WTC11 (cell line): Measurements from ENCODE around the gene CT47C1. TPM values are rescaled to one million over a fixed set of nuclear protein-coding genes. Genes with fewer than 3 reads are reported as not detected.
A peak's percentile ranks its signal among the peaks of the same experiment; 100 is the strongest.

ENCODE experiments used
- ATAC-seq: fragments of 200-7000 bp; cut with Tn5 transposase; 2 replicates; pipeline ENCODE4 v1.10.0; 2021; ENCODE audit warnings: mild to moderate bottlenecking, moderate library complexity
- CTCF ChIA-PET: fragments of 300-600 bp; sonication (Branson Sonifier 250); formaldehyde crosslinking; loops from one replicate; lab custom pipeline; 2021; ENCODE audit warnings: antibody characterized with exemption; lab: Charles Lee
- POLR2A ChIA-PET: fragments of 350-600 bp; sonication (Branson Sonifier 250); formaldehyde crosslinking; loops from one replicate; lab custom pipeline; 2021; ENCODE audit warnings: antibody characterized with exemption; lab: Charles Lee
- DNase-seq: peaks from one replicate; pipeline ENCODE4 v3.0.0; 2021; ENCODE audit warnings: low spot score
- H3K27ac Mint-ChIP-seq: 2 replicates; pipeline ENCODE4 v1.8.0; 2021; ENCODE audit warnings: mixed read lengths
- H3K27me3 Mint-ChIP-seq: 2 replicates; pipeline ENCODE4 v1.8.0; 2021; ENCODE audit warnings: low read depth, mild to moderate bottlenecking, moderate library complexity, mixed read lengths
- H3K36me3 Mint-ChIP-seq: 2 replicates; pipeline ENCODE4 v1.8.0; 2021; ENCODE audit warnings: mixed read lengths
- H3K4me1 Mint-ChIP-seq: 2 replicates; pipeline ENCODE4 v1.8.0; 2022; ENCODE audit warnings: mixed read lengths
- H3K4me3 Mint-ChIP-seq: 2 replicates; pipeline ENCODE4 v1.8.0; 2021; ENCODE audit warnings: mild to moderate bottlenecking, moderate library complexity, mixed read lengths
- H3K9me3 Mint-ChIP-seq: 2 replicates; pipeline ENCODE4 v1.8.0; 2021; ENCODE audit warnings: mixed read lengths
- ELF4 ChIP-seq: sonication (generic); formaldehyde crosslinking; IDR thresholded peaks from 2 replicates; pipeline ENCODE4 v1.8.1; 2022; ENCODE audit warnings: low read depth, mild to moderate bottlenecking, moderate library complexity, missing genetic modification reagents
- ESRRA ChIP-seq: sonication (generic); formaldehyde crosslinking; IDR thresholded peaks from 2 replicates; pipeline ENCODE4 v1.8.1; 2022; ENCODE audit warnings: mild to moderate bottlenecking, missing genetic modification reagents, borderline replicate concordance
- FOXP1 ChIP-seq: sonication (generic); formaldehyde crosslinking; IDR thresholded peaks from 2 replicates; pipeline ENCODE4 v1.8.0; 2022; ENCODE audit warnings: missing genetic modification reagents, mild to moderate bottlenecking, moderate library complexity, borderline replicate concordance
- GABPB1 ChIP-seq: sonication (generic); formaldehyde crosslinking; IDR thresholded peaks from 2 replicates; pipeline ENCODE4 v1.8.1; 2023; ENCODE audit warnings: mild to moderate bottlenecking, missing genetic modification reagents
- GRHL2 ChIP-seq: fragments of 250-450 bp; sonication (Bioruptor Pico); IDR thresholded peaks from 2 replicates; pipeline ENCODE4 v1.8.0; 2022; ENCODE audit warnings: mild to moderate bottlenecking, moderate library complexity; ENCODE audit not compliant: insufficient replicate concordance, severe bottlenecking
- IRF1 ChIP-seq: sonication (generic); formaldehyde crosslinking; IDR thresholded peaks from 2 replicates; pipeline ENCODE4 v1.8.0; 2023; ENCODE audit warnings: missing genetic modification reagents
- IRF2 ChIP-seq: sonication (generic); formaldehyde crosslinking; IDR thresholded peaks from 2 replicates; pipeline ENCODE4 v1.8.0; 2022; ENCODE audit warnings: low read depth, missing genetic modification reagents, borderline replicate concordance
- KAT7 ChIP-seq: sonication (generic); formaldehyde crosslinking; IDR thresholded peaks from 2 replicates; pipeline ENCODE4 v1.8.1; 2023; ENCODE audit warnings: missing genetic modification reagents, mild to moderate bottlenecking, borderline replicate concordance
- MYBL2 ChIP-seq: sonication (generic); formaldehyde crosslinking; IDR thresholded peaks from 2 replicates; pipeline ENCODE4 v1.8.1; 2023; ENCODE audit warnings: mild to moderate bottlenecking, moderate library complexity, missing genetic modification reagents
- NR2C2 ChIP-seq: sonication (generic); formaldehyde crosslinking; IDR thresholded peaks from 2 replicates; pipeline ENCODE4 v1.8.0; 2022; ENCODE audit warnings: mild to moderate bottlenecking, missing genetic modification reagents
- NR3C1 ChIP-seq: sonication (generic); formaldehyde crosslinking; conservative IDR thresholded peaks from 2 replicates; pipeline ENCODE4 v1.8.1; 2023; ENCODE audit warnings: low read depth, mild to moderate bottlenecking, missing genetic modification reagents
- PREB ChIP-seq: sonication (generic); formaldehyde crosslinking; IDR thresholded peaks from 2 replicates; pipeline ENCODE4 v1.8.1; 2022; ENCODE audit warnings: mild to moderate bottlenecking, missing genetic modification reagents, moderate library complexity, borderline replicate concordance
- RELA ChIP-seq: sonication (generic); formaldehyde crosslinking; IDR thresholded peaks from 2 replicates; pipeline ENCODE4 v1.8.1; 2022; ENCODE audit warnings: missing genetic modification reagents, mild to moderate bottlenecking, borderline replicate concordance
- SOX15 ChIP-seq: fragments of 250-450 bp; sonication (Bioruptor Pico); IDR thresholded peaks from 2 replicates; pipeline ENCODE4 v1.9.0; 2021; ENCODE audit warnings: mild to moderate bottlenecking
- SP1 ChIP-seq: sonication (generic); formaldehyde crosslinking; conservative IDR thresholded peaks from 2 replicates; pipeline ENCODE4 v1.8.1; 2022; ENCODE audit warnings: missing genetic modification reagents
- TCF7 ChIP-seq: sonication (generic); formaldehyde crosslinking; IDR thresholded peaks from 2 replicates; pipeline ENCODE4 v1.8.0; 2022; ENCODE audit warnings: mild to moderate bottlenecking, low read depth, missing genetic modification reagents, moderate library complexity
- USF2 ChIP-seq: sonication (generic); formaldehyde crosslinking; IDR thresholded peaks from 2 replicates; pipeline ENCODE4 v1.8.1; 2023; ENCODE audit warnings: mild to moderate bottlenecking, missing genetic modification reagents, moderate library complexity
- ZMAT4 ChIP-seq: fragments of 250-450 bp; sonication (Bioruptor Pico); IDR thresholded peaks from 2 replicates; pipeline ENCODE4 v1.9.0; 2021; ENCODE audit warnings: mild to moderate bottlenecking
- ZNF138 ChIP-seq: sonication (generic); formaldehyde crosslinking; conservative IDR thresholded peaks from 2 replicates; pipeline ENCODE4 v1.8.1; 2022; ENCODE audit warnings: mild to moderate bottlenecking, moderate library complexity, missing genetic modification reagents
- ZNF219 ChIP-seq: sonication (generic); formaldehyde crosslinking; IDR thresholded peaks from 2 replicates; pipeline ENCODE4 v1.8.0; 2023; ENCODE audit warnings: missing genetic modification reagents, mild to moderate bottlenecking, borderline replicate concordance
- ZNF232 ChIP-seq: sonication (generic); formaldehyde crosslinking; IDR thresholded peaks from 2 replicates; pipeline ENCODE4 v1.8.0; 2022; ENCODE audit warnings: mild to moderate bottlenecking, missing genetic modification reagents
- ZNF263 ChIP-seq: sonication (generic); formaldehyde crosslinking; IDR thresholded peaks from 2 replicates; pipeline ENCODE4 v1.8.1; 2022; ENCODE audit warnings: low read depth, mild to moderate bottlenecking, moderate library complexity, missing genetic modification reagents
- ZNF416 ChIP-seq: fragments of 250-450 bp; sonication (Bioruptor Pico); IDR thresholded peaks from 2 replicates; pipeline ENCODE4 v1.9.0; 2021; ENCODE audit warnings: mild to moderate bottlenecking, inconsistent platforms
- ZNF423 ChIP-seq: fragments of 250-450 bp; sonication (Bioruptor Pico); IDR thresholded peaks from 2 replicates; pipeline ENCODE4 v2.1.2; 2022; ENCODE audit warnings: mild to moderate bottlenecking, moderate library complexity
- ZNF512 ChIP-seq: sonication (generic); formaldehyde crosslinking; IDR thresholded peaks from 2 replicates; pipeline ENCODE4 v1.8.1; 2022; ENCODE audit warnings: missing genetic modification reagents, borderline replicate concordance
- total RNA-seq: library from RNA; stranded (reverse); gene quantifications from 3 replicates; pipeline ENCODE4 v1.2.3, GENCODE V29; 2021

The CT47C1 gene
- total RNA-seq, 1 experiment from 2014 or later, result not detected

GRCh38 chrX:119055687-119056086 lies 17.1 kb upstream of the CT47C1 start:
- Mint-ChIP-seq H3K9me3 (no peaks in the 10 kb centered on the region), H3K4me3 (no peak overlapping the region), H3K27me3 (no peaks in the 10 kb centered on the region), H3K36me3 (no peaks in the 10 kb centered on the region), H3K4me1 (no peaks in the 10 kb centered on the region), H3K27ac (no peak overlapping the region)
- POLR2A ChIA-PET, result no interaction called here
- DNase-seq, result no peak
- CTCF ChIA-PET, result interaction anchor here (1.1 kb wide), 1 partner anchor 217 kb away, joined by 3 read pairs; no protein-coding TSS in a partner anchor
- no peak for TF ChIP-seq RELA (CRISPR knock-in tag)
- ATAC-seq, result no peak

- Mint-ChIP-seq H3K9me3 (no peaks in the 10 kb centered on the region), H3K27me3 (no peaks in the 10 kb centered on the region), H3K36me3 (no peaks in the 10 kb centered on the region), H3K27ac (no peak overlapping the region), H3K4me1 (peaks cover 6% of the 10 kb centered on the region), H3K4me3 (no peak overlapping the region)
- DNase-seq, result no peak
- ChIA-PET CTCF (no interaction called here), POLR2A (no interaction called here)
- TF ChIP-seq ZNF416 (CRISPR knock-in tag) (no peak), ZNF138 (CRISPR knock-in tag) (no peak), KAT7 (no peak), ESRRA (CRISPR knock-in tag) (no peak), FOXP1 (no peak), IRF2 (CRISPR knock-in tag) (no peak), IRF1 (CRISPR knock-in tag) (no peak)
- peak; percentile 86 for ATAC-seq
These were observed 9.9 kb upstream of the CT47C1 start for GRCh38 chrX:119062750-119063374.

- CTCF ChIA-PET, result no interaction called here
- ATAC-seq, result no peak
- H3K4me1 Mint-ChIP-seq, result peaks cover 6% of the 10 kb centered on the region
- POLR2A ChIA-PET, result no interaction called here
- H3K36me3 Mint-ChIP-seq, result no peaks in the 10 kb centered on the region
- DNase-seq, result no peak
- H3K4me3 Mint-ChIP-seq, result no peak overlapping the region
- TF ChIP-seq NR3C1 (CRISPR knock-in tag), result no peak
- no peak for TF ChIP-seq GABPB1
- TF ChIP-seq SP1 (CRISPR knock-in tag), result no peak
- no peak for TF ChIP-seq ZNF263 (CRISPR knock-in tag)
- no peak for TF ChIP-seq ZNF219 (CRISPR knock-in tag)
- TF ChIP-seq ZNF232 (CRISPR knock-in tag), result no peak
- no peak for TF ChIP-seq TCF7 (CRISPR knock-in tag)
- no peak for TF ChIP-seq ZNF512
- no peak for TF ChIP-seq USF2 (CRISPR knock-in tag)
- TF ChIP-seq NR2C2 (CRISPR knock-in tag), result no peak
- TF ChIP-seq PREB (CRISPR knock-in tag), result no peak
- no peak for TF ChIP-seq MYBL2 (CRISPR knock-in tag)
- TF ChIP-seq ZMAT4 (CRISPR knock-in tag), result no peak
- no peak for TF ChIP-seq ZNF423 (CRISPR knock-in tag)
- no peak for TF ChIP-seq ELF4 (CRISPR knock-in tag)
- TF ChIP-seq GRHL2 (CRISPR knock-in tag), result no peak
- no peak for TF ChIP-seq SOX15 (CRISPR knock-in tag)
- H3K9me3 Mint-ChIP-seq, result no peaks in the 10 kb centered on the region
- no peak overlapping the region for H3K27ac Mint-ChIP-seq
- H3K27me3 Mint-ChIP-seq, result no peaks in the 10 kb centered on the region
These were observed 9.4 kb upstream of the CT47C1 start for GRCh38 chrX:119063428-119063827.
